HG02943 (cell line): ENCODE measurements around the gene THSD1.
A peak's percentile ranks its signal among the peaks of the same experiment; 100 is the strongest.

ENCODE experiments used
- ATAC-seq: cut with Tn5 transposase; IDR thresholded peaks from one replicate; pipeline ENCODE4 v1.9.1; 2021; ENCODE audit warnings: mild to moderate bottlenecking, low read depth, moderate library complexity; ENCODE audit not compliant: unreplicated experiment

The THSD1 gene, protein sequence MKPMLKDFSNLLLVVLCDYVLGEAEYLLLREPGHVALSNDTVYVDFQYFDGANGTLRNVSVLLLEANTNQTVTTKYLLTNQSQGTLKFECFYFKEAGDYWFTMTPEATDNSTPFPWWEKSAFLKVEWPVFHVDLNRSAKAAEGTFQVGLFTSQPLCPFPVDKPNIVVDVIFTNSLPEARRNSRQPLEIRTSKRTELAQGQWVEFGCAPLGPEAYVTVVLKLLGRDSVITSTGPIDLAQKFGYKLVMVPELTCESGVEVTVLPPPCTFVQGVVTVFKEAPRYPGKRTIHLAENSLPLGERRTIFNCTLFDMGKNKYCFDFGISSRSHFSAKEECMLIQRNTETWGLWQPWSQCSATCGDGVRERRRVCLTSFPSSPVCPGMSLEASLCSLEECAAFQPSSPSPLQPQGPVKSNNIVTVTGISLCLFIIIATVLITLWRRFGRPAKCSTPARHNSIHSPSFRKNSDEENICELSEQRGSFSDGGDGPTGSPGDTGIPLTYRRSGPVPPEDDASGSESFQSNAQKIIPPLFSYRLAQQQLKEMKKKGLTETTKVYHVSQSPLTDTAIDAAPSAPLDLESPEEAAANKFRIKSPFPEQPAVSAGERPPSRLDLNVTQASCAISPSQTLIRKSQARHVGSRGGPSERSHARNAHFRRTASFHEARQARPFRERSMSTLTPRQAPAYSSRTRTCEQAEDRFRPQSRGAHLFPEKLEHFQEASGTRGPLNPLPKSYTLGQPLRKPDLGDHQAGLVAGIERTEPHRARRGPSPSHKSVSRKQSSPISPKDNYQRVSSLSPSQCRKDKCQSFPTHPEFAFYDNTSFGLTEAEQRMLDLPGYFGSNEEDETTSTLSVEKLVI

DNA sequence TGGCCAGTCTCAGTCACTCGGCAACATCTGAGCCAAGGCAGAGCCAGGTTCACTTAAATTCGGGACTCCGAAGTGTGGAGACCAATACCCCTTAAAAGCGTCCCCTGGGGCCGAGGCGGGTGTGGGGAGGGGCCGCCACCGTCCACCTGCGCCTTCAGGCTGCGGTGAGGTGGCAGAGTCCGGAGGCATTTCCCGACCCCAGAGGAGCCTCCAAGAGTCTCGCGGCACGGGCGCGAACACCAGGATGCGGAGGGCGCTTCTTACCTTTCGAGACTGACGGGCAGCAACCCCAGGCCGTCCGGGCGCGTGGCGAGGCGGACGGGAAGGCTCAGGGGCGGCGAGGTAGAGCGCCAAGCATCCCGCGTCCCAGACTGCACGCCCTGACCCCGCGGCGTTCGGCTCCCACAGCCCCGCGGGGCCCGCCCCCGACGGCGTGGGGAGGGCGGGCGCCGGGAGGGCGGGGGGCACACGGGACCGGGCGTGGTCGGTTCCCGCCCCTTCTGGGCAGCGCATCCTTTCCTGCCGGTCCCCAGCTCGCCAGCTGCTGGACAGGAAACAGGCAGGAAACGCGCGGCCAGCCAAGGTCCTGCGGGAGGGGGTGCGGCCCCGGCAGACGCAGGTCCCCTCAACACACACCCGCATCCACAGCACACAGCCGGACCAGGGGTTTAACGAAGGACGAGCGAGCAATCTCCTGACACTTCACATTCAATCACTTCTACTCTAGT is at the start of gene THSD1:
TSS of gene THSD1 (minus strand) at position 406 of the 728 bp plus-strand sequence. CDS start 3,572 bp downstream, outside the sequence.
- ATAC-seq, result no peak

GRCh38 chr13:52455677-52456041 is 49.7 kb upstream of the THSD1 start:
- peak; percentile 38 for ATAC-seq

DNA sequence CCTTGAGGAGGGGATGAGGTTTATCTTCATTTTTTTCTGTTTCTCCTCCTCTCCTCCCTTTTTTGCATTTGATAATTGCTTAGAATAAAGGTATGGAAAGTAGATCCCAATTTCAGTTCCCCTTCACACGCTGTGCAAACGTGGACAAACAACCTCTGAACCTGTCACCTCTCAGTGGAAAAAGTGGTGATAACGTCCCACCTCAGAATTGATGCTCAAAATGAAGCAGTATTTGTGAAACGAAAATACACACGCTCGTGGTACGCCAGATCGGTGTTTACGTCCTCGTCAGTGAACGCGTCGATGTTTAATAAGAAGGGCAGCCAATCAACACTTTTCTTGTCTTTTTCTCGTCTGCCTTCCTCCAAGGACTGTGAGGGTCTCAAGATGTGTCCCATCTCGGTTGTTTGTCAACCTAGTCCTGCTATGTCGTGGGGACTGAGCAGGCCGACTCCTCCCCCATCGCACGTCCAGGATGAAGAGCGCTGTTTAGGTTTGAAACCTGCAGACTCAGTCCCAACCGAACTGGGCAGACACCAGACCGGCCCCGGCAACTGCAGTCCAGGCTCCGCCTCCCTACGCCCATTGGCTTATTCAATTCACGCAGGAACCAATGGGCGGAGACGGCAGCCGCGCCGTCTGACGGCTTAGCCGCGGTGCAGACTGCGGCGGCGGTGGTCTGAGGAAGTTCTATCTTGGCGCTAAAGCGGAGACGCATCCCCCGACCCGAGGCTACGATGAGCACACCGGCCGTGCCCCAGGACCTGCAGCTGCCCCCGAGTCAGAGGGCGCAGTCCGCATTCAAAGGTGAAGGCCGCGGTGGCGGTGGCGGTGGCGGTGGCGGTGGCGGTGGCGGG is 49.1 kb upstream of the THSD1 start, which contains the start of gene CKAP2:
TSS of gene CKAP2 (plus strand) at position 659 of the 857 bp plus-strand sequence. CDS start at position 738, 79 bp downstream.
- ATAC-seq, result peak; percentile 75

DNA sequence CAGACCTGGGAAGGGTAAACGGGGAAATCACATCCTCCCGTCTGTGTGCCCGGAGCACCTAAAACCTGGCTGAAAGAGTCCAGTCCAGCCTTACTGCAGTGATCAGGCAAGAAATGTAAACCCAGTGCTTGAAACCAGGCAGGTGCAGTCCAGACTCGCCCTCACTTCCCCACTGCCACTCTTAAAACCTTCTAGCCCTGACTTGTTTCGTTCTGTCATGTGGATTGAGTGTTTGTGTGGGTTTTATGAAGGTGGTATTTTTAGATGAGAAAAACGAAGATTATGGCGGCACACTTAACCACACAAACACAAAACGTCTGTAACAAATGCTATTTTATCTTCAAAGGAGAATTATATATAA is 48.5 kb upstream of the THSD1 start:
- ATAC-seq, result peak; percentile 28

DNA sequence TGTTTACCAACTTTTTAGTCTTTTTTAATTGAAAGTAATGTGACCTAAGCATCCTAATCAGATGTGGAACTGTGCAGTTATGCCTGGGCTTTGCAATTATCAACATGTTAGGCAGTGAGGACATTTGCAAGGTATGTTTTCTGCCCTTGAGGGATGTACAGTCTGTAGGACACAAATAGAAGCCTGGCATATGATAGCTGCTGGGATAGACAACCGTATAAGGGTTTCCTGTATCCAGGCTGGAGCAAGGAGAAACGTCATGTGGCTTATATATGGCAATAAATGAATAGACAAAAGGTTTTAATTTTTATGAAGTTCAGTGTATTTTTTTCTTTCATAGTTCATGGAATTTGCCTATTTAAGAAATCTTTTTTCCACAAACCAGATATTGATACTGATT is 46.5 kb upstream of the THSD1 start:
- no peak for ATAC-seq

- ATAC-seq, result no peak
Measured at GRCh38 chr13:52451135-52451804, 45.3 kb upstream of the THSD1 start.

DNA sequence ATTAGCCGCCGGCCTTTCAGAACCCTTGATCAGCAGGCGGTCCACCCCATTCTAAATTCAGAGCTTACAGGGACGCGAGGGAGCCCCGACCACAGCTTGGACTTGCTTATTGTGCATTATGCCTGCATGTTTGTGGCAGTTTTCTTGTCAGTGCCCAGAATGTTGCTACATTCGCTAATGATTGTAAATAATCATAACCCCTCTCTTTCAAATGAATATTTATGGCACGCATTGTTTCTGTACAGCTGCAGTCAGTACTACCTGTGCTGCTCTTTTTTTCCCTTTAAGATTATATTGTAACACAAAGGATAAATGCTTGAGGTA is 44.8 kb upstream of the THSD1 start:
- ATAC-seq, result no peak

DNA sequence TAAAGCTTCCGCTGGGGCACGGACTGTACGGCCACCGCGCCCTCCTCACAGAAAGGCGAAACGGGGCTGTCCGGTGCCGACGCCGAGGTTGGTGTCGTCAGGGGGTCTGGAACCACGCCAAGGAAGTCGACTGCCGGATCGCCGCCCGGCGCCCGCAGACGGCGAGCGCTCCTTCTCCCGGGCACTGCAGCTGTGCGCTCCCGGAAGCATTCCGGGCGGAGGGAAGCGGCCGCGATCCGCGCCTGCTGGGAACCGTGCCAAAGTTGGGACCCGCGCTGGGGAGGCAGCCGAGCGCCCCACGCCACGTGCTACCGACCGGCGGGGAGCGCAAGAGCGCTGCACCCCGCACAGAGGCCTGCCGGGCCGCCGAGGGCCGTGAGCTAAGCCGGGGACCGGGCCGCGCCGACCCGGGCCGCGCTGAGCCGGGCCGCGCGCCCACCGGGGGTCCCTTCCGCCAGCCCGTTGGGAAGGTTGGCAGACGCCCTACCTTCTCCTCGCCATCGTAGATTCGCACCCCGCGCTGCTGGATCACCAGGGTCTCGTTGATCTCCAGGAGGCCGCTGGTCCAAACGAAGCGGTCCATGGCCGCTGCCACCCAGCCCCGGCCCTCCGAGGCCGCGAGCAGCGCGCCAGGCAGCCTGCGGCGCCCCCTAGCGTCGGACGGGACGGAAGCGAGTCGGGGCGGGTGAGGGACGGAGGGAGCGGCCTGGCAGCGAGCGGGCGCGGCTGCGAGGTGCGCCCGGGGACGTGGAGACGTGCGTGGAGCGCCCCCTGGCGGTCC is 44.2 kb upstream of the THSD1 start, which contains the start of gene VPS36:
TSS of gene VPS36 (minus strand) at position 623 of the 781 bp plus-strand sequence. CDS start at position 583, 40 bp downstream.
- ATAC-seq, result peak; percentile 60

DNA sequence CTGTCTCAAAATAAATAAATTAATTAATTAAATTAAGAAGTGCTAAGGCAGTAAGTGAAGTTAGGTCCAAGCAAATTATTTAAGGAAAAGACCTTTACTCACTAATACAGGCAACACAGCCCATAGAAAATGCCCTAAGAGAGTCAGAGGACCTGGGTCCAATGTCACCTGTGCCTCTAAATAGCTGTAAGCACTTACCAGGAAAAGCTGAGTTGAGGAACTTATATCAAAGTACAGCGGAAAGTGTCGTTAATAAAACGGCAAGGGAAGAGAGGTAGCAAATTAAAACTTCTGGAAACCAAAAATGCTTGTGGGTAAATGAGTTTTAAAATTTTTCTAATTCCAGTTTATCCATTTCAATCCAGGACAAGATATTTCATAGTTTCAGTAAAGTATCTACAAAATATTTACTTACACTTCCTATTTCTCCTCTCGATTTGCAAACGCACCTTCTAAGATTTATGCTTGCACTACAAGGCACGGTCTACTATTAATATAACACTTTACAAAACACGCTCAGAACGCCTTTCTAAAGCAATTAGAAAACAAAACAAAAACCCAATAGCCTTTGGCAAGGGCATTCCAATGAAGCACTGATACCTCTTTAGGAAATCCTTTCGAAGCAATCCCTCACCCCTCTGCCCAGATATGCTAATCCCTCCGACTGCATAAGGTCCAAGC is 43.5 kb upstream of the THSD1 start:
- no peak for ATAC-seq

GRCh38 chr13:52447815-52448552 is 42.0 kb upstream of the THSD1 start:
- no peak for ATAC-seq

DNA sequence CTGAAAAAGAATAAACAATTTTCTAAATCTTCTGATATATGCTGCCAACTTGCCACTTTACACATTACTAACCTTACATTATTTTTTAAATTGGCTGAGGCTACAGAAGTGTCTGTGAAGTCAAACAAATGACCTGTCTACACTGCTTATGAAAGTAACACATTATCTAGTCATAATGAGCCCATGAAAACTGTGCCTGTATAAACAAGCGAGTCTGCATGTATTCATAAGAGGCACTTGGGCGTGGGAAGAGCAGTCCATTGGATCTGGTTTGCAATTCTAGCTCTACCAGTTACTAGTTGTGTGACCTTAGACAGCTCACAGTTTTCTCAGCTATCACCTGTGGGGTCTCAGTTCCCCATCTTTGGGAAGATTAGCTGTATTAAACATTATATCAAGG is 41.4 kb upstream of the THSD1 start:
- ATAC-seq, result no peak

DNA sequence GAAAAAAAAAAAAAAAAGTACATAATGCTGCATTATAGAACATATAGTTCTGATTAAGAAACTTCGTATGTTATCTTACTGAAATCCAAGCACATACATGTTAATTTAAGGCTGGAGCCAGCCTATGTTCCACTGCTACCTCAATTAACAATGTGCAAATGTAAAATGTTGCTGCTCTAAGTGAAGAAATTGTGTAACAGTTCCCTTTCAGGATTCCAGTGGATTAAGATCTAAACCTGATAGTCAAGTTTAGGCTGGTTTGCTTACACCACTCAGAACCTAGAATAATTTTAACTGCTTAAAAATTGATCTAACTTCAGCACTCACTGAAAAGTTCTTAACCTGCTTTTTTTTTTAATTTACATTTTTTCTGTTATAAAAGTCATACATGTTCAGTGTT is 40.3 kb upstream of the THSD1 start:
- ATAC-seq, result no peak

DNA sequence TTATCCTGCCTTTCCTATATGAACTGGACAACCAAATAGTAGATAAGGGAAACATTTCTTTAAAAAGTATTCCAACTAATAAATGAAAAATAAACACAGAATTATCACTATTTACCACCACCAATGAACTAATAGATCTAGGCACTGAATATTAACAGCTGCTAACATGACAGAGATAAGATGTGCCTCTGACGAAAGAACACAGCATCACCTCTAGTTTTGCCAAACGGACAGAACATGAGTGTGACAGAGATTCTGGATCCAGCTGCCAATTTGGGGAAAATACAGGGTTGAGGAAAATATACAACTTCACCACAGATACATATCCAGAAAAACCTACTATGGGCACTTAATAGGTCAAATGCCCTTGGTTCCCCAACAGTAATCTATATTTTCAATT is 26.5 kb upstream of the THSD1 start:
- ATAC-seq, result no peak

- no peak for ATAC-seq
Measured at GRCh38 chr13:52428295-52428694, 22.3 kb upstream of the THSD1 start.

- ATAC-seq, result no peak
Measured at GRCh38 chr13:52421216-52421615, 15.2 kb upstream of the THSD1 start.

- no peak for ATAC-seq
Measured at GRCh38 chr13:52419080-52419479, 13.1 kb upstream of the THSD1 start.

DNA sequence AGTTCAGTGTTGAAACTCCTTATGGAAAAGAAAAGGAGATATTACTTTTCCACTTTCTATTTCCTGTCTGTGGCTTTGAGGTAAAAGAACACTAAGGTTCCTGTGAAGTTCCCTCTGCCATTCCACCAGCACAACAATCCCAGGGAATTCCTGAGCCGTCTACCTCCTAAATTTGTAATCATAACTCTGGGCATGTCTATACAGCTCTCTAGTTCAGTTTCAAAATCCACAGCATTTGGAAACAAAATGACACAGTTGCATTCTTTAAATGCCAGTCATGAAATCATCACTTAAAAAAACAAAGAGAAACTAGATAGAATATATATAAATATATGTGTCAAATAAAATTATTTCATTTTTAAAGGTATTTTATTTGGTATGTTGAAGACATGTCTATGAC is 9.0 kb upstream of the THSD1 start:
- no peak for ATAC-seq

DNA sequence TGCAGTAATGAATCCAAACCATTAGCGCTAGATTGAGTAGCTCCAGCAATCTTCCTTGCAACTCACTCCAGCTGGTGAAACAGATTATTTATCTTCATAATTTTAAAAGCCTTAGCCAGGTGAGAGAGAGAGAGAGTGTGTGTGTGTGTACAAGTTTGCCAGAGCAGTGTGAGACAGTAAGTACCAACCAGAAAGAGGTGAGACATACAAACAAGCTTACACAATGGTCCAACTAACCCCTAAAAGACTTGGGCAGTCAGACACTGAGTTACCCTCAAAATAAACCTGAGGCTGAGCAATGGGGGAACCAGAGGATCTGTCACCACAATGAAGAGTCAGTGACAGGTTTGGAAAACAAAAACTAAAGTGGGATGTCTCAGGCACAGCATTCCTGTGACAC is 8.1 kb upstream of the THSD1 start:
- ATAC-seq, result no peak
